ENCODE results near the gene FALEC. TPM values are rescaled to one million over a fixed set of nuclear protein-coding genes. Genes with fewer than 3 reads are reported as not detected.

The FALEC gene
- 2.6 TPM in 1 of 2 replicates, not detected in the other for total RNA-seq (2014; rRNA removed; shearing (Covaris generic))

GRCh38 chr1:150515328-150516049 is at the start of gene FALEC:
FALEC (plus strand) TSS chr1:150515752.

DNA sequence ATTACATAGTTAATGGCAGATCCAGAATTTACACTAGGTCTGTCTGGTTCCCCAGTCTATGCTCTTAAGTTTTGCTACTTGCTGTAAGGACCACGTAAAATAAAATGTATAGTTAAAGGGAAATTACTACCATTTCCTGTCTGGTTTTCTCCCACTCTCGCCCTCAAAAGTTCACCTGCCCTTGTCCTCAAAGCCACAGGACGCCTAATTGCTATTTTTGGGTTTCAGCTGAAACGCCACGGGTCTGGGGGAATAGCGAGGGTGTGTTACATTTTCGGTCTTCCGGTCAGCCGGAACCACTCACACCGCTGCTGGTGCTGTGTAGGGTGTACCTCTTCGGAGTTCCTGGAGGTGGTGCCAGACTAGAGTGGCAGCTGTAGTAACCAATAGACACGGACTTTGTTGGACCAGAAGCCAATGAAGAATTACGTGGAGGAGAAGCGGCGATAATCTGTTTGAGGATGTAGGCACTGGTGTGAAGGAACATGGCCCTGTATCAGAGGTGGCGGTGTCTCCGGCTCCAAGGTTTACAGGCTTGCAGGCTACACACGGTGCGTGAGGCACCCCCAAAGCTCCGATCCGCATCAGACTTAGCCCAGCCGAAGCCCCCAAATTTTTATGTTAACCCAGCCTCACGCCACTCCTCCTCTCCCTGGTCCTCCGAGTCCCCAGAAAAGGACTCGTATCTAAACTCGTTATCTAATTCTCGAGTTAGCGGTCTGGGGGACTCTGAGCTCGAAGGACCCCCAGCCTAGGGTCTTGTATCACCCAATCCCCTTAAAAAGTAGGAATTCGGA is 28.4 kb upstream of the FALEC start, which contains the start of gene TARS2:
Gene TARS2, plus strand, starts transcription at position 454 of the 797 bp plus-strand sequence. Its CDS starts 32 bp downstream, at position 486.

GRCh38 chr1:150507912-150508864 is 7.4 kb upstream of the FALEC start, which contains the start of gene ECM1:
ECM1 (plus strand) TSS chr1:150508109; CDS start chr1:150508210, 101 bp downstream.

GRCh38 chr1:150548632-150549495 is 33.3 kb downstream of the FALEC start, which contains the start of gene ADAMTSL4:
ADAMTSL4 (plus strand) TSS chr1:150549408; CDS start chr1:150552289, 2,881 bp downstream.

GRCh38 chr1:150579110-150579944 is 63.8 kb downstream of the FALEC start, which contains the start of gene MCL1:
MCL1 (minus strand) TSS chr1:150579610; CDS start chr1:150579530, 80 bp downstream.

Small RNA genes within 50 kb of the gene (small RNA-seq; reads per million reads assigned to genes)
- not detected for gene MIR4257
- not detected for gene RN7SL473P
- gene RN7SL600P = not detected

Other genes with a start within 250 kb of the FALEC start
- gene APH1A, start 246.7 kb upstream of the FALEC start, total RNA-seq (2014; rRNA removed; shearing (Covaris generic)) = 121 and 123 TPM in 2 replicates
- gene C1orf54, start 243.0 kb upstream of the FALEC start, total RNA-seq (2014; rRNA removed; shearing (Covaris generic)) = 1.1 and 4.1 TPM in 2 replicates
- 0.26 and 0.40 TPM in 2 replicates for gene CIART, start 233.2 kb upstream of the FALEC start, total RNA-seq (2014; rRNA removed; shearing (Covaris generic))
- 129 and 137 TPM in 2 replicates for gene MRPS21, start 221.9 kb upstream of the FALEC start, total RNA-seq (2014; rRNA removed; shearing (Covaris generic))
- gene PRPF3, start 194.2 kb upstream of the FALEC start, total RNA-seq (2014; rRNA removed; shearing (Covaris generic)) = 69.6 and 77.3 TPM in 2 replicates
- gene RPRD2, start 151.6 kb upstream of the FALEC start, total RNA-seq (2014; rRNA removed; shearing (Covaris generic)) = 13.9 and 14.1 TPM in 2 replicates
- gene TARS2, start 28.3 kb upstream of the FALEC start, total RNA-seq (2014; rRNA removed; shearing (Covaris generic)) = 35.7 and 40.2 TPM in 2 replicates
- 18.4 and 18.6 TPM in 2 replicates for gene ECM1, start 7.6 kb upstream of the FALEC start, total RNA-seq (2014; rRNA removed; shearing (Covaris generic))
- gene ADAMTSL4, start 33.7 kb downstream of the FALEC start, total RNA-seq (2014; rRNA removed; shearing (Covaris generic)) = 7.7 and 8.9 TPM in 2 replicates
- gene MCL1, start 63.9 kb downstream of the FALEC start, total RNA-seq (2014; rRNA removed; shearing (Covaris generic)) = 345 and 434 TPM in 2 replicates
- gene ENSA, start 113.9 kb downstream of the FALEC start, total RNA-seq (2014; rRNA removed; shearing (Covaris generic)) = 171 and 181 TPM in 2 replicates
- gene GOLPH3L, start 181.4 kb downstream of the FALEC start, total RNA-seq (2014; rRNA removed; shearing (Covaris generic)) = 6.1 and 7.9 TPM in 2 replicates
- not detected in 2 replicates for gene HORMAD1, start 205.1 kb downstream of the FALEC start, total RNA-seq (2014; rRNA removed; shearing (Covaris generic))

Data from A375 (cell line).